Inferior parietal cortex (tissue), 1 donor: ENCODE results near the gene HCST.
A peak's percentile ranks its signal among the peaks of the same experiment; 100 is the strongest.
"Not testable (repeated sequence)": the region's sequence is repeated elsewhere in the genome, so short reads cannot be mapped to it uniquely, and the experiment has no call there.

Experiments
- DNase-seq: peaks from one replicate; pipeline ENCODE4 v3.0.0-alpha.2; 2016; ENCODE audit errors: extremely low spot score

Gene HCST

DNA sequence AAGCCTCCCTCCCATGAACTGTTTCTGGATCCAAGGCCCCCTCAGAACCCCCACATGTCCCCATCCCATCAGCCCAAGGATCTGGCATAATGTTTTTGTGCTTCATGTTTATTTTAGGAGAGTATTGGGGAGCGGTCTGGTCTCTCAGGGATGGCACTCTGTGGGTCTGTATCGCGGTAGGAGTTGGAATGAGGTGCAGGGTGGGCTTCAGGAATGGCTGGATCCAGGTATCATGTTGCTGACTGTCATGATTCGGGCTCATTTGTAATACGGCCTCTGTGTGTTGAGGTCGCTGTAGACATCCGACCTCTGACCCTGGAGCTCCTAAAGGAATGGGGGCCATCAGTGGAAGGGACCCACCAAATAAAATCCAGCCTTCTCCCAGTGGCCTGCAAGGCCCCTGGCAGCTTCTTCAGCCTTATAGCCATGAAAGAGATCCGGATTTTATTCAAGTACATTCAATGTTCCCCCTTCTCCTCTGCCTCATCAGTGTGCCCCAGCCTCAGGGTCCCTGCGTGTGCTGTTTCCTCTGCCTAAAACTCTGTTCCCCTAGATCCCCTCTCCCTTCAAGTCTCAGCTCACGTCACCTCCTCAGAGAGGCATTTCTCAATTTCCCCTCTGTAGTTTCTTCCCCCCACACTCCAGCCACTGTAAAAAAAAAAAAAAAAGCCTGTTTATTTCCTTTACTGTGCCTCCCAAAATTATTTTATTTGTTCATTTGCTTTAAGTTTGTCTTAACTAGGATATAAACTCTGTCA is 2.2 kb downstream of the HCST start:
- DNase-seq = no peak

DNA sequence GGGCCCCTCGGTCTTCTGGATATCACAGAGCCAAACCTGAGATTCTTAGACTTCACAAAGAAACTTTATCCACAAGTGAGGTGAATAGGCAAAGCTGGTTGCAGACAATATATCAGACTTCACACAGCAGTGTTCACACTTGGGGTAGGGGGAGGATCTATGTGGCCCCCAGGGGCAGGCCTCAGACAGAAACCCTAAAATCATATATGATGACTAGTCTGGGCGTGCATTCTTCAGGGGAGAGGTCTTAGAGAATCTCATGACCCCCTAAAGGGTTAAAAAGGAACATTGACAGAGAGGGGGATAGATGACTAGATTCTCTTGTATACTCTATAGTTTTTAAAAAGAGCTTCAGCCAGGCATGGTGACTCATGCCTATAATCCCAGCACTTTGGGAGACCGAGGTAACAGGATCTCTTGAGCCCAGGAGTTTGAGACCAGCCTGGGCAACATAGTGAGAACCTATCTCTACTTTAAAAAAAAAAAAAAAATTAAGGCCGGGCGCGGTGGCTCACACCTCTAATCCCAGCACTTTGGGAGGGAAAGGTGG is 2.9 kb downstream of the HCST start:
- no peak for DNase-seq

DNA sequence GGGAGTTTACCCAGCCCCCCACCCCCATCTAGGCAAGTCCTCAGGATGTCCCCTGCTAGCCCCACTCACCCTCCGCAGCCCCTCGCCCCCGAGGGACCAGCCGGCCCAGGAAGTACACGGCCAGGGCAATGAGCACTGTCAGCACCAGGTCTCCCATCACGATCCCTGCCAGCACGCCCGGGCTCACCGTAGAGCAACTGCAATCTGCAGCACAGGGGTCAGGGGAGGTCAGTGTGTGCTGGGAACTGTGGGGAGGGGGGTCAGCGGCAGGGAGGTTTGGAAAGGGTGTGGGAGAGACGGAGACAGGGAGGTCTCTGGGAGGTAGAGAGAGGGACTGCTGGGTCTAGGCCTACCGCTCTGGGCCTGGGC is 5.0 kb downstream of the HCST start:
- no peak for DNase-seq

DNA sequence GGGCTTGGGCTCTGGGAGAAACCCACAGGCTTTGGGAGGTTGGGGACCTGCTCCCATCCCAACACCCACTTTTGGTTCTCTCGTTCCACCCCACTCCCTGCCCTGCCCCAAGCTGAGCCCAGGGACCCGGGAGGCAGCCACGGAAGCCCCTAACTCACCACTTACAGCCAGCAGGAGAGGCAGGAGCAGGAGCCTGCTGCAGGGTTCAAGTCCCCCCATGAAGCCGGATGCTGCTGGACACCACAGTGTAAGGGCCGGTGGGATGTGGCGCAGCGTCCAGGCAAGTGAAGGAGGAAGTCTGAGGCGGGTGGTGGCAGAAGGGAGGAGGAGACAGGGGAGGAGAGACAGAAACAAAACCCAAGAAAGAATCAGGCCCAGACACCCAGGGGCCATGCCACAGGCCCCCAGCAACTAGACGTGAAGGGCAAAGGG is 5.7 kb downstream of the HCST start, which contains the start of gene TYROBP:
Gene TYROBP (minus strand): TSS at position 286 of the 432 bp plus-strand sequence. CDS start 67 bp downstream, at position 219.
- no peak for DNase-seq

DNA sequence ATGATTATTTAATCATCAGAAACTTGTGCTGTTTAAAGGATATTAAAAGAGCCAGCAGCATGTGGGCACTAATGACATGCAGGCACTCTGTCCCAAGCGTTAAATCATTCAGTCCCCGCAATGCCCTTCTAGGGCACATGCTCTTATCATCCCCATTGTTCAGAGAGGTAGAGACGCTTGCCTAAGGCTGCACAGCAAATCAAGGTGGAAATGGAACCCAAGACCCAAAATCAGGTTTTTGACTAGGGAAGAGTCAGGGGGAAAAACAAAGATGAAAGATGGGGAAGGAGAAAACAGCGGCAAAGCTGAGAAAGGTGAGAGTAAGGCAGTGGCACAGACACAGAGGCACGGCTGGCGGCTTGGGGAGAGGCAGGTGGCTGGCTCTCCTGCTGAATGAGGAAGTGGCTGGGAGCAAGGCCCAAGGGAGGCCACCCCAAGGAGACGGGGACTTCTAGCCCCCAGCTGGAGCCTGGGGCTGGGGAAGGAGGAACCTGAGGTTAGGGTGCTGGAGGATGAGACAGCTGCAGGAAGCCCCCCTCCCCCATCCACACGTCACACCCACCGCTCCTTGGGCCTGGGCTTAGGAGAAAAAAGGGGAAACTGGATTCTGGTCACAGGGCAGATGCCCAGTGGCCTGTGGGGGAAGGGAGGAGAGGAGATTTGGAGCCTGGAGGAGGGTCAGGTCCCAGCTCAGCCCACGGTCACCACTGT is 6.8 kb downstream of the HCST start:
- DNase-seq = peak; percentile 18

- DNase-seq = no peak
These were observed 7.3 kb downstream of the HCST start for GRCh38 chr19:35909684-35910035.

- not testable (repeated sequence) for DNase-seq
These were observed 8.0 kb downstream of the HCST start for GRCh38 chr19:35910355-35910754.

- DNase-seq = no peak
These were observed 8.8 kb downstream of the HCST start for GRCh38 chr19:35911173-35911572.

DNA sequence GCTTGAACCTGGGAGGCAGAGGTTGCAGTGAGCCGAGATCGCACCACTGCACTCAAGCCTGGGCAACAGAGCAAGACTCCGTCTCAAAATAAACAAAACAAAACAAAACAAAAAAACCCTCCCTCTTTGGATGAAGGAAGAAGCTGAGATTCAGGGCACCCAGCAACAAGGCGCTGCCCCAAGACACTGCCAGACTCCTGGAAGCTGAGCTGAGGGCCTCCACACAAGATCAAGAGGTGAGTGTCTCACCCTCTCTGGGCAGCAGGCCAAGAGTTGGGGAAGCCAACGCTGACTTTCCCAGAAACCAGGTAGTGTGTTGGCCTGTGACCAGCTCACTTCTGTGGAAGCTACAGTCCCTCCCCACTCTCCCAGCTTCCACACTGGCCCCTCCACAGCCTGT is 9.5 kb downstream of the HCST start:
- no peak for DNase-seq

DNA sequence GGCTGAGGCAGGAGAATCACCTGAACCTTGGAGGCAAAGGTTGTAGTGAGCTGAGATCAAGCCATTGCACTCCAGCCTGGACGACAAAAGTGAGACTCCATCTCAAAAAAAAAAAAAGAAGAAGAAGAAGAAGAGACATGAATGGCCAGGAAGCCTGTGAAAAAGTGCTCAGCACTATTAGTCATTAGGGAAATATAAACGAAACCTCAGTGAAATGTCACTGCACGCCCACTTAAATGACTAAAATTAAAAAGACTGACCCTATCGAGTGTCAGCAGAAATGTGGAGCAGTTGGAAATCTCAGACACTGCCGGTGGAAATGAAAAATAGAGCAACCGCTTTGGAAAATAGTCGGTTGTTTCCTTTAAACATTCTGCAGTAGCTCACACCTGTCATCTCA is 11.3 kb downstream of the HCST start:
- DNase-seq = no peak

DNA sequence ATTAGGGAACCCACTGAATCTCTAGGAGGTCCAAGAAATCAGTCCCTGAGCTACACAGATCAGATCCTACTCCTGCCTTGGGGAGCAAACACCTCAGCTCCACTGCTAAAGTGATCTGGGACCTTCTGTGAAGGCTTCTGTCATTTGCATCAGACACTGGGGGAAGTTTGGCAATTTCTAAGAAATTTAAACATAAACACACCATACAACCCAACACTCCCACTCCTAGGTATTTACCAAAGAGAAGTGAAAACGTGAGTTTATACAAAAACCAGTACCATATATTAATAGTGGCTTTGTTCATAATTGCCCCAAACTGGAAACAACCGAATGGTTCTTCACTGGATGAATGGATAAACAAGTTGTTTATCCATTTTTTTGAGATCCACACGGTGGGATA is 13.1 kb downstream of the HCST start:
- no peak for DNase-seq

GRCh38 chr19:35919306-35919705 is 17.0 kb downstream of the HCST start:
- DNase-seq = no peak

- DNase-seq = no peak
These were observed 18.7 kb downstream of the HCST start for GRCh38 chr19:35921012-35921411.

- no peak for DNase-seq
These were observed 23.2 kb downstream of the HCST start for GRCh38 chr19:35925501-35925900.

GRCh38 chr19:35928507-35928906 is 26.2 kb downstream of the HCST start:
- no peak for DNase-seq

GRCh38 chr19:35929876-35930275 is 27.5 kb downstream of the HCST start:
- no peak for DNase-seq

DNA sequence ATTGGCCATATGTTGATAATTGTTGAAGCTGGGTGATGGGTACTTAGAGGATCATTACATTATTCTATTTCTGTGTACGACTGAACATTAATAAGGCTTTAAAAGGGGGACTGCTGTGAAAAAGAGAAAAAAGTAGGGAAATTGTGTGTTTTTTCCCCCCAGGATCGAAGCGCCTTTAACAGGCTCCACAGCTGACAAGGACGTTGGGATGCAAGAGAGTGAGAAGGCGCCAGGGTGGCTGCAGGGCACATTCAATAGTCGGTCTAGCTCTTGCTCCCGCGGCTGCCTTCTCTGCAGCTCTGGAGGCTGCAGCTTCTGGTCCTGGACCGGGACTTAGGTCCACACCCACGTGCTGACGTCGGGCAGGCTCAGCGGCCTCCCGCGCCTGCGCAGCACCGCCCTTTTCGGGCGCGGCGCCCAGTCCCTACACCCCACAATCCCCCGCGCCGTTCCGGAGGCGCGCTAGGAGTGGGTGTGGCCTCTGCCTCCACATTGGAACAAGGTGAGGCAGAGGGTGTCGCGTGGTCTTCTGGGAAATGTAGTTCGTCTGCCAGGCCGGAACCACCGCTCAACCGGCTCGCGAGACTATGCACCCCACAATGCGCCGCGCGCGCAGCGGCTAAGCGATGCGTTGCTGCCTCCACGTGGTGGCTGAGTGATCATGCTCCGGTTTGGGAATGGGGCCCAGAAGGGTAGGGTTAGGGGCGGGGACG is 29.0 kb downstream of the HCST start:
- peak; percentile 99 for DNase-seq

GRCh38 chr19:35931874-35932202 is 29.5 kb downstream of the HCST start:
- DNase-seq = no peak

GRCh38 chr19:35932291-35932936 is 30.1 kb downstream of the HCST start:
- DNase-seq = no peak

DNA sequence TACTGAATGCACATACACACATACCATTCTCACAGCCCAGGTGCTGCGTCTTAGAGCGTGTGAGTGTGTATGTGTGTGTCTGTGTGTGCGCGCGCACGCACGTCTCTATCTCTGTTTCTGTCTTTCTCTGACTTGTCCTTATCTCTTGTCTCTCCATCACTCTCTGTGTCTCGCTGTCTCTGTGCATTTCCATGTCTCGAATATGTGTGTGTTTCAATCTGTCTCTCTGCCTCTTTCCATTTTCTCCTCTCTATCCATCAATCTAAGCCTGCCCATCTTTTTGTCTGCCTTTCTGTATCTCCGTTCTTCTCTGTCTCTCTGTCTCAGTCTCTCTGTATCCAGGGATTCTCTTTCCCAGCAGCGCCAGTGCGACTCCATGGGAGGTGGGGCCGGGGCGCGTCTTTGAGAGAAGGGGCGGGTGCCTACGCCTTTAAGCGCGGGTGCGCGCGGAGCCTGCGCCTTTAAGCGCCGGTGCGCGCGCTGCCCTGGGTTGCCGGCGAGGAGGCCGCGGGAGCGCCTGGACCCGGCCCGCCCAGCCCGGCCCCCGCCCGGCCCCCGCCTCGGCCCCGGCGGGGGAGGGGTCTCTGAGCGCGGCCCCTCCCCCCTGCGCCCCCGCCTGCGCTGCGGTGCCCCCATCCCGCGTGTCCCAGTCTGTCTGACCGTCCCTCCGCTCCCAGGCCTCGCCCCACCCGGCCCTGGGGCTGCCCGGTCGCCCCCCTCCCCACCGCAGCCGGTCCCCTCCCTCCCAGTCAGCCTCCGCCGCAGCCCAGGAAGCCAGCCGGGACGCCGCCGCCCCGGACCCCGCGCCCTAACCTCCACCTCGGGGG is 33.8 kb downstream of the HCST start, which contains the start of gene LRFN3:
Gene LRFN3 (plus strand): TSS at position 464 of the 827 bp plus-strand sequence. CDS start 3,052 bp downstream, outside the sequence.
- peak; percentile 74 for DNase-seq

GRCh38 chr19:35936738-35937268 is 34.5 kb downstream of the HCST start:
- no peak for DNase-seq
